IMR-90 (cell line): ENCODE data around the gene OMG. TPM values are rescaled to one million over a fixed set of nuclear protein-coding genes. Genes with fewer than 3 reads are reported as not detected.
"Not testable (repeated sequence)": the region's sequence is repeated elsewhere in the genome, so short reads cannot be mapped to it uniquely, and the experiment has no call there.

Source experiments
- ATAC-seq: fragments of 200-7000 bp; cut with Tn5 transposase; 2 replicates; pipeline ENCODE4 v1.9.1; 2020; ENCODE audit warnings: low read depth, mild to moderate bottlenecking, moderate library complexity
- BruUV-seq: library from RNA; stranded (reverse); fragments of 400-500 nt; replicated peaks from 2 replicates; lab custom pipeline; 2021; lab: Mats Ljungman, UMichigan
- CTCF ChIA-PET: fragments of 300-600 bp; formaldehyde crosslinking; extraction: SDS; loops from one replicate; lab custom pipeline; 2021; ENCODE audit warnings: antibody characterized with exemption; lab: Yijun Ruan, JAX
- POLR2A ChIA-PET: fragments of 300-600 bp; sonication (Branson Sonifier 250); formaldehyde crosslinking; loops from one replicate; lab custom pipeline; 2022; ENCODE audit warnings: antibody characterized with exemption; ENCODE audit not compliant: unreplicated experiment; lab: Charles Lee
- DNase-seq: peaks from one replicate; pipeline ENCODE4 v3.0.0; 2013
- H2AFZ ChIP-seq: replicated peaks from 2 replicates; pipeline ENCODE3; 2013; ENCODE audit warnings: low read length, mild to moderate bottlenecking; ENCODE audit not compliant: poor library complexity
- H2AK5ac ChIP-seq: 2 replicates; pipeline ENCODE4 v1.6.1; 2013; ENCODE audit warnings: low read depth, low read length, inconsistent platforms
- H2AK9ac ChIP-seq: replicated peaks from 2 replicates; pipeline ENCODE3; 2013; ENCODE audit warnings: mild to moderate bottlenecking, low read depth, low read length, moderate library complexity; ENCODE audit not compliant: poor library complexity
- H2BK120ac ChIP-seq: 2 replicates; pipeline ENCODE4 v1.6.1; 2013; ENCODE audit warnings: low read depth, low read length, inconsistent platforms
- H2BK15ac ChIP-seq: 3 replicates; pipeline ENCODE4 v1.6.1; 2013; ENCODE audit warnings: low read depth, low read length, inconsistent platforms
- H2BK20ac ChIP-seq: 2 replicates; pipeline ENCODE4 v1.6.1; 2013; ENCODE audit warnings: low read depth, mild to moderate bottlenecking, inconsistent platforms, low read length, moderate library complexity
- H2BK5ac ChIP-seq: 2 replicates; pipeline ENCODE4 v1.6.1; 2013; ENCODE audit warnings: mild to moderate bottlenecking, low read depth, low read length, inconsistent platforms; ENCODE audit not compliant: poor library complexity, severe bottlenecking
- H3K14ac ChIP-seq: replicated peaks from 2 replicates; pipeline ENCODE4 v1.6.1; 2013; ENCODE audit warnings: low read depth, low read length, inconsistent platforms
- H3K18ac ChIP-seq: 2 replicates; pipeline ENCODE4 v1.6.1; 2013; ENCODE audit warnings: low read depth, low read length, control low read depth
- H3K23ac ChIP-seq: 2 replicates; pipeline ENCODE4 v1.6.1; 2013; ENCODE audit warnings: low read depth, low read length, inconsistent platforms
- H3K27ac ChIP-seq: 2 replicates; pipeline ENCODE4 v1.5.1; 2013; ENCODE audit warnings: mild to moderate bottlenecking, control low read depth, low read length; ENCODE audit not compliant: insufficient read depth
- H3K27me3 ChIP-seq: 2 replicates; pipeline ENCODE4 v1.6.1; 2013; ENCODE audit warnings: low read length; ENCODE audit not compliant: control insufficient read depth, insufficient read depth
- H3K36me3 ChIP-seq: 2 replicates; pipeline ENCODE4 v1.6.1; 2013; ENCODE audit warnings: low read length, mixed read lengths; ENCODE audit not compliant: control insufficient read depth, insufficient read depth
- H3K4ac ChIP-seq: 2 replicates; pipeline ENCODE4 v1.6.1; 2013; ENCODE audit warnings: low read depth, low read length, inconsistent platforms
- H3K4me1 ChIP-seq: 2 replicates; pipeline ENCODE4 v1.6.1; 2013; ENCODE audit warnings: low read length, mixed read lengths; ENCODE audit not compliant: control insufficient read depth, insufficient read depth
- H3K4me2 ChIP-seq: 2 replicates; pipeline ENCODE4 v1.6.1; 2013; ENCODE audit warnings: low read depth, mild to moderate bottlenecking, control low read depth, low read length, moderate library complexity
- H3K4me3 ChIP-seq: 2 replicates; pipeline ENCODE4 v1.5.1; 2013; ENCODE audit warnings: low read depth, mild to moderate bottlenecking, control low read depth, low read length, moderate library complexity; ENCODE audit not compliant: insufficient read depth
- H3K56ac ChIP-seq: 2 replicates; pipeline ENCODE4 v1.6.1; 2013; ENCODE audit warnings: low read length, inconsistent platforms; ENCODE audit not compliant: insufficient read depth; ENCODE audit errors: extremely low read depth
- H3K79me1 ChIP-seq, 2 experiments: 2 replicates each; pipeline ENCODE4 v1.6.1; 2013; ENCODE audit warnings: low read length in 2 of 2, inconsistent platforms in 1 of 2, low read depth in 1 of 2
- H3K9ac ChIP-seq: 2 replicates; pipeline ENCODE4 v1.6.1; 2013; ENCODE audit warnings: low read depth, low read length, control low read depth
- H3K9me1 ChIP-seq: 2 replicates; pipeline ENCODE4 v1.6.1; 2013; ENCODE audit warnings: low read length, inconsistent platforms; ENCODE audit not compliant: insufficient read depth
- H3K9me3 ChIP-seq: 2 replicates; pipeline ENCODE4 v1.6.1; 2013; ENCODE audit warnings: low read length; ENCODE audit not compliant: control insufficient read depth, insufficient read depth
- H4K20me1 ChIP-seq: 2 replicates; pipeline ENCODE4 v1.6.1; 2013; ENCODE audit warnings: low read length, inconsistent platforms; ENCODE audit not compliant: insufficient read depth
- H4K5ac ChIP-seq: 2 replicates; pipeline ENCODE4 v1.6.1; 2013; ENCODE audit warnings: mild to moderate bottlenecking, low read depth, low read length, control low read depth
- H4K8ac ChIP-seq, 2 experiments: 2 replicates each; pipeline ENCODE4 v1.6.1; 2013; ENCODE audit warnings: low read depth in 2 of 2, low read length in 2 of 2, control low read depth in 1 of 2, inconsistent platforms in 1 of 2
- H4K91ac ChIP-seq: 2 replicates; pipeline ENCODE4 v1.6.1; 2013; ENCODE audit warnings: low read depth, low read length, inconsistent platforms; ENCODE audit not compliant: insufficient read depth
- POLR2A ChIP-seq: IDR thresholded peaks from 2 replicates; pipeline ENCODE4 v1.6.1; 2012; ENCODE audit warnings: mild to moderate bottlenecking, low read depth, low read length
- SMC3 ChIP-seq: fragments of 150-350 bp; IDR thresholded peaks from 2 replicates; pipeline ENCODE4 v1.6.1; 2016; ENCODE audit warnings: low read depth, mild to moderate bottlenecking, antibody characterized with exemption, low read length, moderate library complexity
- WGBS, 2 experiments: methylation state at CpG; one replicate each; pipeline versions ENCODE4 v1.1.5 to v1.1.7; 2013; ENCODE audit warnings: missing lambda C conversion rate in 2 of 2; ENCODE audit not compliant: insufficient read length in 1 of 2; ENCODE audit errors: extremely low coverage in 2 of 2; 5-methylcytosine and 5-hydroxymethylcytosine counted together
- dilution Hi-C: fragments of 300-500 bp; cut with HindIII; formaldehyde crosslinking; loops from one replicate; pipeline ENCODE4 v1.14.3; 2018; ENCODE audit warnings: low sequenced_read_pairs; ENCODE audit not compliant: unreplicated experiment
- in situ Hi-C: fragments of 300-500 bp; cut with MboI; formaldehyde crosslinking; loops from 3 replicates; pipeline ENCODE4 v1.14.3; 2019; ENCODE audit warnings: low sequenced_read_pairs, inconsistent platforms, mixed read lengths
- intact Hi-C: fragments of 100-400 bp; cut with micrococcal nuclease; formaldehyde crosslinking; loops from 2 replicates; pipeline ENCODE4 v1.10.0; 2022
- polyA plus RNA-seq, 3 experiments: library from polyadenylated mRNA; depleted of rRNA; stranded (reverse); fragments of >200 nt; gene quantifications; 2 replicates each; pipeline ENCODE4 v1.2.3, GENCODE V29; 2012; ENCODE audit warnings: low replicate concordance in 1 of 3
- total RNA-seq: library from RNA; depleted of rRNA; stranded (reverse); fragments of >200 nt; gene quantifications from 2 replicates; pipeline ENCODE4 v1.2.3, GENCODE V29; 2012

OMG gene
- total and polyA plus RNA-seq, 2 of the 4 experiments (the other 2 are of a cell fraction): 0.18 TPM; not detected in 1

- H4K91ac ChIP-seq: no peak overlapping the region
- H3K23ac ChIP-seq: no peak overlapping the region
- H3K4me1 ChIP-seq: no peaks in the 10 kb centered on the region
- H3K56ac ChIP-seq: no peak overlapping the region
- in situ Hi-C loops (no loop called here), intact Hi-C loops (no loop called here), dilution Hi-C loops (no loop called here)
- CTCF ChIA-PET: no interaction called here
- no peak overlapping the region for H2BK5ac ChIP-seq
- H2AK5ac ChIP-seq: no peak overlapping the region
- H2BK15ac ChIP-seq: no peak overlapping the region
- ATAC-seq: no peak
- no peak overlapping the region for H2AFZ ChIP-seq
- H4K5ac ChIP-seq: no peak overlapping the region
- no peak overlapping the region for H2BK120ac ChIP-seq
- no TSS peak for BruUV-seq
- no peak overlapping the region for H4K8ac ChIP-seq
- no peak overlapping the region for H3K14ac ChIP-seq
- H3K18ac ChIP-seq: no peak overlapping the region
- no peak overlapping the region for H3K4me2 ChIP-seq
- H3K27ac ChIP-seq: no peak overlapping the region
- POLR2A ChIA-PET: no interaction called here
- no peaks in the 10 kb centered on the region for H3K27me3 ChIP-seq
- no peak overlapping the region for H2BK20ac ChIP-seq
- TF ChIP-seq SMC3: no peak
- TF ChIP-seq POLR2A: no peak
- H2AK9ac ChIP-seq: no peak overlapping the region
- no peak overlapping the region for H3K4ac ChIP-seq
- H3K9ac ChIP-seq: no peak overlapping the region
- no peaks in the 10 kb centered on the region for H4K20me1 ChIP-seq
- no peak for DNase-seq
- peaks cover 6 to 26% of the 10 kb centered on the region in 2 experiments; a peak in 3 of 4 replicates for H3K79me1 ChIP-seq
- peaks cover 1% of the 10 kb centered on the region; the same call in 1 of the 2 replicates for H3K36me3 ChIP-seq
- H3K4me3 ChIP-seq: no peak overlapping the region
- no peaks in the 10 kb centered on the region; the same call in 1 of the 2 replicates for H3K9me1 ChIP-seq
- H3K9me3 ChIP-seq: no peaks in the 10 kb centered on the region
- WGBS, 2 experiments: no CpG with 5 or more reads among the region's 3 CpGs
Measured at GRCh38 chr17:31289790-31290189, 7.2 kb downstream of the OMG start.

DNA sequence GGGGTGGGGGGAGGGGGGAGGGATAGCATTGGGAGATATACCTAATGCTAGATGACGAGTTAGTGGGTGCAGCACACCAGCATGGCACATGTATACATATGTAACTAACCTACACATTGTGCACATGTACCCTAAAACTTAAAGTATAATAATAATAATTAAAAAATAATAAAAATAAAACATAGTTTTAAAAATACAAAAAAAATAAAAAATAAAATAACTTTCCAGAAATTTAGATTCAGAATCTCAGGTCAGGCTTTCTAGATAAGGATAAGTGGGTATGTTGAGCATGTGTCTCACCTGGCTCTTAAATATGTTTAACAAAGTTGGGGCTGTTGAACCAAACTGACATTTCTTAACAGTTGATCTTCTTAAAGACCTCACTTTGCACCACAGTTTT is 9.1 kb downstream of the OMG start:
- H2BK5ac ChIP-seq, H2BK120ac ChIP-seq, H4K20me1 ChIP-seq, H3K4me3 ChIP-seq, DNase-seq, H3K23ac ChIP-seq, H3K4me2 ChIP-seq, H4K5ac ChIP-seq, H3K27me3 ChIP-seq, H4K91ac ChIP-seq, in situ Hi-C loops, H3K9ac ChIP-seq, dilution Hi-C loops, H3K56ac ChIP-seq, H2AK5ac ChIP-seq, H2BK20ac ChIP-seq, H3K4ac ChIP-seq, H2BK15ac ChIP-seq, BruUV-seq, H3K18ac ChIP-seq, H4K8ac ChIP-seq, H2AFZ ChIP-seq, H3K14ac ChIP-seq, H3K36me3 ChIP-seq, H3K4me1 ChIP-seq, H3K9me1 ChIP-seq, H3K9me3 ChIP-seq, H3K27ac ChIP-seq, intact Hi-C loops, POLR2A ChIA-PET, CTCF ChIA-PET, H2AK9ac ChIP-seq, ATAC-seq: not testable (repeated sequence)
- peaks cover 6 to 27% of the 10 kb centered on the region in 2 experiments; a peak in 3 of 4 replicates for H3K79me1 ChIP-seq
- no CpG with 5 or more reads among the region's 1 CpG for WGBS, 2 experiments
